C4-2B (cell line): Measurements from ENCODE around the gene TBCE.

ENCODE experiments used
- H3K27ac ChIP-seq: fragments of 450-650 bp; 2 replicates; pipeline ENCODE4 v1.5.1; 2017
- CTCF ChIP-seq: fragments of 450-650 bp; conservative IDR thresholded peaks from 2 replicates; pipeline ENCODE4 v1.5.1; 2017; ENCODE audit warnings: mild to moderate bottlenecking
- ZFX ChIP-seq: fragments of 450-650 bp; IDR thresholded peaks from 2 replicates; pipeline ENCODE4 v1.6.1; 2017

The TBCE gene

GRCh38 chr1:235434001-235434400 is 66.8 kb downstream of the TBCE start:
- no peak for TF ChIP-seq ZFX
- TF ChIP-seq CTCF = no peak
- no peak overlapping the region for H3K27ac ChIP-seq

- no peak for TF ChIP-seq ZFX
- TF ChIP-seq CTCF = no peak
- no peak overlapping the region for H3K27ac ChIP-seq
These were observed 74.0 kb downstream of the TBCE start for GRCh38 chr1:235441159-235441685.

GRCh38 chr1:235442788-235443429 is 75.7 kb downstream of the TBCE start:
- no peak overlapping the region for H3K27ac ChIP-seq
- no peak for TF ChIP-seq ZFX

GRCh38 chr1:235448616-235449015 is 81.4 kb downstream of the TBCE start:
- H3K27ac ChIP-seq = no peak overlapping the region
- no peak for TF ChIP-seq CTCF
- TF ChIP-seq ZFX = no peak

- TF ChIP-seq CTCF = no peak
- TF ChIP-seq ZFX = no peak
- H3K27ac ChIP-seq = no peak overlapping the region
These were observed 83.2 kb downstream of the TBCE start for GRCh38 chr1:235450433-235450832.

- no peak for TF ChIP-seq CTCF
- TF ChIP-seq ZFX = no peak
- no peak overlapping the region for H3K27ac ChIP-seq
These were observed 83.8 kb downstream of the TBCE start for GRCh38 chr1:235450886-235451483.

GRCh38 chr1:235454021-235454420 is 86.8 kb downstream of the TBCE start:
- TF ChIP-seq CTCF (no peak), ZFX (no peak)
- no peak overlapping the region for H3K27ac ChIP-seq

- H3K27ac ChIP-seq = no peak overlapping the region
- TF ChIP-seq ZFX = no peak
- no peak for TF ChIP-seq CTCF
These were observed 87.9 kb downstream of the TBCE start for GRCh38 chr1:235455097-235455496.
